HG02759 (cell line): ENCODE measurements around the gene NAIP.
"Not testable (repeated sequence)": the region's sequence is repeated elsewhere in the genome, so short reads cannot be mapped to it uniquely, and the experiment has no call there.

ENCODE experiments used
- ATAC-seq: cut with Tn5 transposase; IDR thresholded peaks from one replicate; pipeline ENCODE4 v1.9.1; 2021; ENCODE audit warnings: mild to moderate bottlenecking, moderate library complexity; ENCODE audit not compliant: unreplicated experiment

NAIP gene

DNA sequence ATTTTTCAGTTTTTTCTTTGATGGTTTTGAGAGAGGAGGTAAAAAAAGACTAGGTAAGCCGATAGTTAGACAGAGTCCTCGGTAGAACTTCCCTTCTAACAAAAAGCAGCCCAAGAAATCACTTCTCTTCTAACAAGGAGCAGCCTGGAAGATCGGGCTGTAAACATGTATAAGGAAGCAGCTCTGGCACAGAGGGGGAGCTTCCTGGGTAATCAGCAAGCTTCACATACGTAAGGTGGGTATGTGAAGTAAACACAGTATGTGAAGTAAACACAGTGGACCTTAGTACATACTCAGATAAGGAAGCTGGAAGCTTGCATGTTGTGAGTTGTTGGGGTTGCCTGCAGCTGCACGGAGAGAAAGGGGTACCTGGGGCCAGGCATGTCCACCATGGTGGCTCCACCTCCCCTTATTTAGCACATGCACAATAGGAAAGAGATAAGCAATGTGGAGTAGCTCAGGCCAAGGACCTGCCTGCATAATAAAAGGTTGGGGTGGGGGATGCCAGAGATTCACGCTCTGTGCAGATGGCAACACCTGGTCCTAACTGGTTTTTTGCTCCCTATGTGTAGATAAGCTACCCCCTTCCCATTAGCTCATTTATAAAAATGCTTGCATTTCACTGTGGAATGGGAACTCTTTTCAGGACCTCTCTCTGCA is 93.3 kb downstream of the NAIP start:
- ATAC-seq: not testable (repeated sequence)

DNA sequence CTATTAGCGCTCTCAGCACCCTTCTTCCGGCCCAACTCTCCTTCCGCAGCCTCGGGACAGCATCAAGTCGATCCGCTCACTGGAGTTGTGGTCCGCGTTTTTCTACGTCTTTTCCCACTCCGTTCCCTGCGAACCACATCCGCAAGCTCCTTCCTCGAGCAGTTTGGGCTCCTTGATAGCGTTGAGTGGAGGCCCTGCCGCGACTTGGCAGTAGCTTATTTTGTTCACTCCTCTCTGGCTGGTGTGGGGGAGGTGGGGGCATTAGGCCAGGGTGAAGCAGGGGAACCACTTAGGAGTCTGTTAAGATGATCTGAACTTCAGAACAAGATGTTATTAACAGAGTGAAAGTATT is 100.0 kb downstream of the NAIP start:
- not testable (repeated sequence) for ATAC-seq
